Dedifferentiated amniotic fluid mesenchymal stem cell (primary cell): ENCODE results near the gene COX19.

Experiments
- DNase-seq: peaks from one replicate; pipeline ENCODE4 v3.0.0-alpha.2; 2016; ENCODE audit errors: extremely low spot score

The COX19 gene

DNA sequence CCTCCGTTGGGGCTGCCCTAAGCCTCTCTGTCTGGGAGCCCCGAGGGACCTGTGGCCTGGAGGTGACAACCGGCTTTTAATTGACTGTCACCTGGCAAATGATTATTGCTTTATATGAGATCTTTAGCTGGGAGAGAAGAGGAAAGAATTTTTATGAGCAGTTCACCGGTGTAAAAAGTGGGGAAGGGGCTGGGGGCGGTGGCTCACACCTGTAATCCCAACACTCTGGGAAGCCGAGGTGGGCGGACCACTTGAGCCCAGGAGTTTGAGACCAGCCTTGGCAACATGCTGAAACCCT, 2.6 kb upstream of the COX19 start:
- no peak for DNase-seq

DNA sequence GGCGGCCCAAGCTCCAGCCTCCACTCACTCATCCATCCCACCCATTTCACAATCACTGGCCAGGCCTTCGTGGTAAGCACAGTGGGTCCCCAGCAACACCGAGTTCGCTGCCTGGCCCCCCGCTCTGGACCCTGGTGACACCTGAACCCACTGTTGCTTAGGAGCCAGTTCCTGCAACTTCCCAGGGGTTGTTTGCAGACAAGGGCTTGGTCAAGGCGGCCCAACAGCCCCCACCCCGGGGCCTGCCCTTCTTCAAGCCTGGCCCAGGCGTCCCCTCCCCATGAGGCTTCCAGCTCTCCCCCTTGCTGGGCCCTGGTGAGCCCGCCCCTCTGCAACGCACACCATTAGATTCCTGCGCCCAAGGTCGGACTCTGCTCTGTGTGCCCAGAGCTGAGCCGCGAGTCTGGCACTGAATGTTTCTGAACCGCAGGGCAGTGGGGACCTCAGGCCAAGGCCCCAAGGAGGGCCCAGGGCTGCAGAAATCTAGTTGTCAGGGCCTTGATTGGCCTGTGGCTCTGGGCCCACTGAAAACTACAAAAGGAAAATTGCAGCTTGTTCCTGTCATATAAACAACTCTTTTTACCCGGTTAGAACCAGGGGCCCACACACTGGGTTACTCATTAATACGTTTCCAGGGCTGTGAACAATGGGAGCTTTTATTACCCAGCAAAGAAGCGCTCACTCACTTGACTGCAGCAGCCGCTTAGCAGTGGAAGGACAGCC, 2.1 kb upstream of the COX19 start:
- DNase-seq: no peak

- DNase-seq: no peak
Observed at GRCh38 chr7:976901-977325, 1.6 kb upstream of the COX19 start.

- no peak for DNase-seq
Observed at GRCh38 chr7:975702-976473, 539 bp upstream of the COX19 start.

- no peak for DNase-seq
Observed at GRCh38 chr7:974172-974571, 1.2 kb downstream of the COX19 start.

DNA sequence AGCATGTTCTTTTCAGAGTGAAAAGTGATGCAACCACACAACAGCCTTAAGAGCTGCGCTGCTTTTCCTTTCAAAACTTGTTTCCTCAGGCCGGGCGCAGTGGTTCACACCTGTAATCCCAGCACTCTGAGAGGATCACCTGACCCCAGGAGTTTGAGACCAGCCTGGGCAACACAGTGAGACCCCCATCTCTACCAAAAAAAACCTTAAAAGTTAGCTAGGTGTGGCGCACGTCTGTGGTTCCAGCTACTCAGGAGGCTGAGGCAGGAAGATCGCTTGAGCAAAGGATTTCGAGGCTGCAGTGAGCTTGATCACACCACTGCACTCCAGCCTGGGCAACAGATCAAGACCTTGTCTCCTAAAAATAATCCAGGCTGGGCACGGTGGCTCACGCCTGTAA, 2.0 kb downstream of the COX19 start:
- no peak for DNase-seq

DNA sequence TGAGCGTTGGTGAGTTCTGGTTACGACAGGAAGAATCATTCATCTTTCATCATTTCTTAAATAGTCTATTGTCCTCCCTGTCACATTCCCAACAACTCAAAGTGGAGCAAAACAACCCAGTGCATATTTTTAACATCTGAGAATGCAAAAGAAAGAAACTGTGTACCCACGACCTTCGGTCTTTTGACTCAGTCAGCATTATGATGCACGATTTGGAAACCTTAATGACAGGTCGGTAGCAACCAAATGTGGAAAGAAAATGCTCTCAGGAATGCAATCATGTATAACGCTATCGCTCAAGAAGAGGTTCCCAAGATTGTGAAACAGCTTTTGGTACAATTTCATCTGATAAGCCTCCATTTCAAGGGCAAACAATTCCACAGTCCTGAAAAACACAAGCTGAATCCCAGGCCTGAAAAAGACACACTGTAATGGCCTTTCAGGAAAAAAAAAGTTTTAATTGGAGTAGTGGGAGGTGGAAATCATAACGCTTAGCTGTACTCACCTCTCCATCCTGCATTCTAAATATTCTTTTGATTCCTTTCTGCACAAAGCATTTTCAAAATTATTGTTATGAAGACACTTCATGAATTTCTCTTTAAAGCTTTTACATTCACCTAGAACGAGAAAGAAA, 2.6 kb downstream of the COX19 start:
- DNase-seq: no peak

GRCh38 chr7:972110-972509, 3.2 kb downstream of the COX19 start:
- DNase-seq: no peak

DNA sequence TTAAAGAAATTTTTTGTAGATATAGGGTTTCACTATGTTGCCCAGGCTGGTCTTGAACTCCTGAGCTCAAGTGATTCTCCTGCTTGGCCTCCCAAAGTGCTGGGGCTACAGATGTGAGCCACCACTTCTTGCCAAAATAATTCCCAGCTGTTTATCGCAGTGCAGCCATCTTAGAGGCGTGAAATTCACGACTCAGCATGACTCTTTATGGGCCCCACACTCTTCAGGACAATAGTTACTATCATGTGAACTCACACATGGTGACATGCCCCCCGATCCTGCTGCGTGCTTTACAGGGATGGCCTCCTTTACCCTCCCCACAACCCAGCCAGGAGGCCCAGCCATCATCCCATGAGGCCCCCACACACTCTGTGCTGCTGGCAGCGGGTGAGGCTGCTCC, 4.6 kb downstream of the COX19 start:
- DNase-seq: no peak

DNA sequence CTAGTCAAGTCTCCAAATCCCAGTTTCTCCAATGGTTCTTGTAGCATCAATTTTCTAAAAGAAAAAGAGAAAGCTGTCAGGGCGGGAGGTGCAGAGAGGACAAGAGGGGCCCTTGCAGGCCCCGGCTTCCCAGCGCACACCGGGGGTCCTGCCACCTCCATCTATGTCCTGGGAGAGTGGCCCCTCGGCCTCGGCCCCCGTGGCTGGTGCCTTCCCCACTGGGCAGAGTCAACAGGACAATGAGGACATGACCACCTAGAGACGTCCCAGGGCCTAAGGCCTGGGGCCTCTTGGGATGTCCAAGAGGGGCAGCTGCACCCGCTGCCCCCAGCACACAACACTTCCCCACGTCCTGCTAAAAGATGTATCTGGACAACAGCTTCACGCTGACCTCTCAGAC, 5.9 kb downstream of the COX19 start:
- no peak for DNase-seq

GRCh38 chr7:968205-969105, 6.9 kb downstream of the COX19 start:
- no peak for DNase-seq

DNA sequence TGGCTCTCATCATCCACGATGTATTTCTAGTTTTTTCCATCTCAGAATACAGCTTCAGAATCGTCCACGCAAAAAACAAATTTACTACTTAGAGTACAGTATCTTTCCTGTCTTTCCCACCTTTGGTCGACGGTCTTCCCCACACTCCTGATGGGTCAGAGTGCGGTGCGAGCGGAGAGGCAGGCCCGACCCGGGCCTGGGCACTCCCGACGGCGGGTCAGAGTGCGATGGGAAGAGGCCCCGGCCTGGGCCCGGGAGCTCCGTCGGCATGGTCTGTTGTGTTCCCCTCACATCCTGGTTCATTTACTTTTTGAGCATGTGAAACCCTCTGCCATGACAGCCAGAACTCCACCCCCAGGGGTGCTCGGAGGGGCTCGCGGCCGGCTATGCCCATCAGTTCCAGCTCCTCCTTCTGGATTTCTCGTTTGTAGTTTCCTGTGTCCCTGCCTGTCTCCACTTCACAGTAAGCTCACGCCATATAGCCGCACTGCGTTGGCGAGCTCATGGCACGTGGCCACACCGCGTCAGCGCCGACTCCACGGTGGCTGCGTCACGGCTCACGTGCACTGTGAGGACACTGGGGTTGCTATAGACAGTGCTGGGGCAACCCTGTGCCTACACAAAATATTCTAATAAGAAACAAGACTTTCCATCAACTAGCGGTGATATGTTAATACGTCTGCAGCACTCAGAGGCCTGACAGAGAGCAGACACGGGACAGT, 7.8 kb downstream of the COX19 start:
- DNase-seq: no peak

- no peak for DNase-seq
Observed at GRCh38 chr7:966291-967069, 8.9 kb downstream of the COX19 start.

DNA sequence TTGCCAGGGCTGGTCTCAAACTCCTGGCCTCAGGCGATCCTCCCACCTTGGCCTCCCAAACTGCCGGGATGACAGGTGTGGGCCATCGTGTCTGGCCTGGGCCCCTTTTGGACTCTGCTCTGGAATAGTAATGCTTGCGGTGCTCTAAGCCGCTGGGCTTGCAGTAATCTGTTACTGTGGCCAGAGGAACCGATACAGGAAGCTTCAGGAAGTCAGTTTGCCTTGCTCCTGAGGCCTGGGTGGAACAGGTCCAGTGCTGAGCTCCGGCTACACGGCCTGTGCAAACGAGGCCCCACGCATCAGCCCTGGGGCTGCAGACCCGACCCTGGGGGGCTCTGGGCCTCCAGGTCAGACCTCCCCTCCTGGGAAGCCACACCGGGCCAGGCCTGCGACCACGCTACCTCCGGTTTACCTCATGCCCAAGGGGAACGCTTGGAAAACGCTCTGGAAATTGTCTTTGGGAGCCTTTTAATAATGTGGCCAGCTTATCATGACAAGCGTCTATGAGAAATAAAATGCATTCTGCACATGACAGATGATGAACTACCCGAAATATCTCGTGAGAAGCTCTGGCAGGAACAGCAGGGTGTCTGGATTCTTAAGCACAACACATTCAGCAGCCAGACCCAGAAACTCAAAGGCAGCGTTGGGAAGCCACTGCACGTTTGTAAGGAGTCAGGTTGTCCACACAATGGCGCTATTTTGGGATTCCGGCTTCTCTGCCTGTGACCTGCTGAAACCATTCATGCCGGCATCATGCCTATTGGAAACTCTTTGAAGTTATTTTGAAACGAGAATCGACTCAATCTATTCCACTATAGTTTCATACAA, 10.7 kb downstream of the COX19 start:
- DNase-seq: no peak

DNA sequence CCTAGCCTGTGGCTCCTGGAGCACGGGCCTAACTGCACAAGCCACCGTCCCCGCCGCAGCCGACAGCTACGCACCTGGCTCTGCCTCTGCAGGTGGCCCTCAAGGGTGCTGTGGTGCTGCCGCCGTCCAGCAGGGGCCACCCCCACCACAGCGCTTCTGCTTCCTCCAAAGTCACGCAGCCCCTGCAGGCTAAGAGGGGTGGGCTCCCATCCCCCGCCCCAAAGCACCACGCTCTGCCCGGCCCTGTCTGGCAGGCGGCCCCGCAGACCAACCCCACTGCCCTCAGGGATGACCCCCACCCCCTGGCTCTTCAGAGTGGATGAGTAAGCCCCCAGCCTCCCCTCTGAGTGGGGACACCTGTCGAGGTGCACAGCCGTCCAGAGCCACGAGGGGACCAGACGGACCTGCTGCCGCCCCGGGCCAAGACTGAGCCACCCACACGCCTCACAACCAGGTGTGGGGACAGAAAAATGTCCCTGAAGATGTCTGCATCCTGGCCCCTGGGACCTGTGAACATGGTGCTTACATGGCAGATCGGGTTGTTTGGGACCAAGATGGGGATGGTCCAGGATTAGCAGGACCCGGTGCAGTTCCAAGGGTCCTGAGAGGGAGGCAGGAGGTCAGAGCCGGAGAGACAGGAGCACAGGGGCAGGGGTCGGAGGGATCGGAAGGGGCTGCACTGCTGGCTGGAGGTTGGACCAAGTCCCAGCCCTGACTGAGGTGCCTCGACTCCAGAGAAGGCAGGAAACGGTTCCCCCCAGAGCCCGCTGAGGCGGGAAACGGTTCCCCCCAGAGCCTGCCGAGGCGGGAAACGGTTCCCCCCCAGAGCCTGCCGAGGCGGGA, 11.9 kb downstream of the COX19 start:
- no peak for DNase-seq

DNA sequence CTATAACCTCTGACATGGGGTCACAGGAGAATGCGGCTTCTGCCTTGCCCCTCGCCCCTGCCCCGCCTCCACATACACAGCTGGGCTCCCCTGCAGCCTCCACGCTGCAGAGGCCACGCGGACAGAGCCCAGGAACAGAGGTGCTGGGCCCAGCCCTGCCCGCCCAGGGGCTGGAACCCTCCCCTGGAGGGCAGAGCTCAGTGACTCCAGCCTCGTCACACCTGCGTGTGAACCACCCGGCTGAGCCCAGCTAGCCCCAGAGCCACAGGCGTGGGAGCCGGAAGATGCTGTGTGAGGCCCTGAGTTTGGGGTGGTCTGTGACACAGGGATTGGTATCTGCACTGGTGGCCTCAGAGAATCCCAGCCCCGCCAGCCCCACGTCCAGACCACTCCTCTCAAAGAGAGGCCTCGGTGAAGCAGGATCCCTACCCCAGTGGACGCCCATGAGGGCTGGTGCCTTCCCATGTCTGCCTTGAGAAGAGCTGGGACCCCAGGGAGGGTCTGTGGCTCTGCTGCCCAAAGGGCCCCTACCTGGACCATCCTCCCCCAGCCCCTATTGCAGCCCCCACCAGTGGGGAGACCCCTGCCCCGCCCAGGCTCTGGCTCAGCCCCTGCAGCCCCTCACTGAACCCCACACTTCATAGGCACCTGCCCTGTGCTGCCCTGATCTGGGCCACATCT, 12.8 kb downstream of the COX19 start:
- DNase-seq: no peak

- no peak for DNase-seq
Observed at GRCh38 chr7:961546-962400, 13.6 kb downstream of the COX19 start.
